ENCODE results near the gene MCM6. TPM values are rescaled to one million over a fixed set of nuclear protein-coding genes. Genes with fewer than 3 reads are reported as not detected.
A peak's percentile ranks its signal among the peaks of the same experiment; 100 is the strongest.

MCM6 gene
- total RNA-seq, 2 donors from 2014 or later = 3.2 to 4.4 TPM

- Histone ChIP-seq H3K4me1 (peaks cover 0 to 3% of the 10 kb centered on the region in 2 donors), H3K27ac (no peak overlapping the region), H3K27me3 (no peaks in the 10 kb centered on the region), H3K9me3 (no peaks in the 10 kb centered on the region), H3K4me3 (no peak overlapping the region), H3K36me3 (peaks cover 12% of the 10 kb centered on the region)
- TF ChIP-seq CTCF (IDR thresholded peaks at IDR 0.05) = no peak
- peak; percentile 28 for DNase-seq (ENCODE audit: low spot score)
These were observed 31.0 kb downstream of the MCM6 start for GRCh38 chr2:135845257-135845656.

- no peak for TF ChIP-seq CTCF (IDR thresholded peaks at IDR 0.05)
- Histone ChIP-seq H3K4me1 (peaks cover 0 to 12% of the 10 kb centered on the region in 2 donors), H3K4me3 (no peak overlapping the region), H3K9me3 (no peaks in the 10 kb centered on the region), H3K27me3 (no peaks in the 10 kb centered on the region), H3K36me3 (peaks cover 12% of the 10 kb centered on the region), H3K27ac (no peak overlapping the region)
- no peak for DNase-seq (ENCODE audit: low spot score)
These were observed 31.8 kb downstream of the MCM6 start for GRCh38 chr2:135844301-135844895.

GRCh38 chr2:135843671-135844070, 32.6 kb downstream of the MCM6 start:
- H3K4me3 ChIP-seq = no peak overlapping the region
- H3K4me1 ChIP-seq = peaks cover 0 to 15% of the 10 kb centered on the region in 2 donors
- no peak for TF ChIP-seq CTCF (IDR thresholded peaks at IDR 0.05)
- peaks cover 12% of the 10 kb centered on the region for H3K36me3 ChIP-seq
- H3K9me3 ChIP-seq = no peaks in the 10 kb centered on the region
- no peak overlapping the region for H3K27ac ChIP-seq
- DNase-seq (ENCODE audit: low spot score) = peak; percentile 5
- H3K27me3 ChIP-seq = no peaks in the 10 kb centered on the region

GRCh38 chr2:135840601-135841000, 35.6 kb downstream of the MCM6 start:
- H3K36me3 ChIP-seq = peaks cover under 1% of the 10 kb centered on the region
- H3K27ac ChIP-seq = peak overlapping the region in 1 of 2 donors; percentile 40
- H3K4me1 ChIP-seq = peaks cover 0 to 15% of the 10 kb centered on the region in 2 donors
- no peaks in the 10 kb centered on the region for H3K9me3 ChIP-seq
- no peaks in the 10 kb centered on the region for H3K27me3 ChIP-seq
- TF ChIP-seq CTCF (IDR thresholded peaks at IDR 0.05) = no peak
- DNase-seq (ENCODE audit: low spot score) = peak; percentile 57
- H3K4me3 ChIP-seq = no peak overlapping the region

- H3K4me3 ChIP-seq = no peak overlapping the region
- H3K36me3 ChIP-seq = no peaks in the 10 kb centered on the region
- H3K27ac ChIP-seq = peak overlapping the region; percentile 16 to 40
- no peak for TF ChIP-seq CTCF (IDR thresholded peaks at IDR 0.05)
- no peaks in the 10 kb centered on the region for H3K9me3 ChIP-seq
- H3K4me1 ChIP-seq = peaks cover 0 to 15% of the 10 kb centered on the region in 2 donors
- H3K27me3 ChIP-seq = no peaks in the 10 kb centered on the region
- no peak for DNase-seq (ENCODE audit: low spot score)
These were observed 36.5 kb downstream of the MCM6 start for GRCh38 chr2:135839713-135840112.

GRCh38 chr2:135838502-135838901, 37.7 kb downstream of the MCM6 start:
- DNase-seq (ENCODE audit: low spot score) = no peak
- H3K36me3 ChIP-seq = no peaks in the 10 kb centered on the region
- H3K4me3 ChIP-seq = no peak overlapping the region
- no peak overlapping the region for H3K27ac ChIP-seq
- TF ChIP-seq CTCF (IDR thresholded peaks at IDR 0.05) = no peak
- no peaks in the 10 kb centered on the region for H3K9me3 ChIP-seq
- H3K4me1 ChIP-seq = peaks cover 0 to 15% of the 10 kb centered on the region in 2 donors
- H3K27me3 ChIP-seq = no peaks in the 10 kb centered on the region
